Adrenal gland (tissue), 12 donors: ENCODE data around the gene RICTOR. TPM values are rescaled to one million over a fixed set of nuclear protein-coding genes. Genes with fewer than 3 reads are reported as not detected.

ENCODE experiments used
- DNase-seq, 7 donors: peaks; one replicate each; pipeline ENCODE4 v3.0.0-alpha.2; 2019 to 2020
- H3K27ac ChIP-seq, 5 donors: fragments of 200-600 bp; sonication (generic) in 4 of 5; 1 replicate in 3 of 5; 2 replicates in 2 of 5; pipeline versions ENCODE4 v1.5.1 to v1.8.0; 2016 to 2020; ENCODE audit warnings: mild to moderate bottlenecking in 1 of 5
- H3K27me3 ChIP-seq: fragments of 200-600 bp; 2 replicates; pipeline ENCODE4 v1.8.0; 2021
- H3K36me3 ChIP-seq, 2 donors: fragments of 200-600 bp; replicated peaks in 1 of 2; 1 replicate in 1 of 2; 2 replicates in 1 of 2; pipeline versions ENCODE4 v1.5.1 to v1.8.0; 2018 to 2022
- H3K4me1 ChIP-seq, 2 donors: fragments of 200-600 bp; replicated peaks in 1 of 2; 1 replicate in 1 of 2; 2 replicates in 1 of 2; pipeline versions ENCODE4 v1.5.1 to v1.8.0; 2018 to 2021
- H3K4me3 ChIP-seq, 4 donors: fragments of 200-600 bp; sonication (generic) in 3 of 4; one replicate each; pipeline ENCODE4 v1.5.1; 2016 to 2018
- H3K9me3 ChIP-seq, 3 donors: fragments of 200-600 bp; sonication (generic) in 1 of 3; replicated peaks in 1 of 3; 1 replicate in 2 of 3; 2 replicates in 1 of 3; pipeline versions ENCODE4 v1.5.1 to v1.8.0; 2016 to 2021
- POLR2A ChIP-seq, 2 donors: fragments of 450-650 bp; IDR thresholded peaks; one replicate each; pipeline ENCODE4 v1.6.1; 2017; ENCODE audit warnings: antibody characterized with exemption in 2 of 2, mild to moderate bottlenecking in 2 of 2, moderate library complexity in 1 of 2
- WGBS, 4 donors: extraction: QIAGEN DNeasy Blood & Tissue Kit in 2 of 4; methylation state at CpG; one replicate each; pipeline versions ENCODE4 v1.1.5 to v1.1.7; 2013 to 2017; 5-methylcytosine and 5-hydroxymethylcytosine counted together
- intact Hi-C, 2 donors: fragments of 100-400 bp; cut with DNase I; formaldehyde crosslinking; loops; one replicate each; pipeline versions ENCODE4 v1.14.1 to v1.15.0; 2022 to 2023
- polyA plus RNA-seq, 3 donors: library from polyadenylated mRNA; stranded (reverse); fragments of 200-250 nt in 2 of 3; fragments of 350-450 nt in 1 of 3; fragmentation: Illumina TruSeq in 1 of 3; extraction: RNeasy Lipid Tissue Mini Kit (QIAGEN cat#74804) in 1 of 3; gene quantifications; one replicate each; pipeline ENCODE4 v1.2.3, GENCODE V29; 2013 to 2014
- total RNA-seq, 9 donors: library from RNA; depleted of rRNA in 4 of 9; stranded (reverse); fragments of >200 nt in 4 of 9; fragments of 120-200 nt in 1 of 9; fragmentation: NEBNext Ultra II Directional in 1 of 9; extraction: Animal tissue kit (Norgen Biotek cat#: 25700) in 1 of 9; gene quantifications; one replicate each; pipeline versions ENCODE4 v1.1.0 to v1.2.4, GENCODE V29; 2013 to 2023
- TF ChIP-seq, protein P1 (sequence below), 6 experiments: fragments of 450-650 bp in 4 of 6; fragments of 200-600 bp in 2 of 6; sonication (generic) in 1 of 6; IDR thresholded peaks; 1 replicate in 5 of 6; 2 replicates in 1 of 6; pipeline versions ENCODE4 v1.5.1 to v1.8.0; 2016 to 2021; ENCODE audit warnings: antibody characterized with exemption in 6 of 6, mild to moderate bottlenecking in 2 of 6, moderate library complexity in 1 of 6
- donor health status: healthy with polysubstance abuse.
- donor health status: Bipolar disorder and iron deficiency.
- donor health status: DM: yes; HTN: yes; CAD: no.
- donor health status: DM: no; HTN: no; CAD: no.
- donor health status: DM: no; HTN: no; CAD: no.
- donor health status: DM: yes; HTN: yes; CAD: no.

The RICTOR gene
- total and polyA plus RNA-seq, 12 donors, result 4.7 to 44.7 (median 21.7) TPM

DNA sequence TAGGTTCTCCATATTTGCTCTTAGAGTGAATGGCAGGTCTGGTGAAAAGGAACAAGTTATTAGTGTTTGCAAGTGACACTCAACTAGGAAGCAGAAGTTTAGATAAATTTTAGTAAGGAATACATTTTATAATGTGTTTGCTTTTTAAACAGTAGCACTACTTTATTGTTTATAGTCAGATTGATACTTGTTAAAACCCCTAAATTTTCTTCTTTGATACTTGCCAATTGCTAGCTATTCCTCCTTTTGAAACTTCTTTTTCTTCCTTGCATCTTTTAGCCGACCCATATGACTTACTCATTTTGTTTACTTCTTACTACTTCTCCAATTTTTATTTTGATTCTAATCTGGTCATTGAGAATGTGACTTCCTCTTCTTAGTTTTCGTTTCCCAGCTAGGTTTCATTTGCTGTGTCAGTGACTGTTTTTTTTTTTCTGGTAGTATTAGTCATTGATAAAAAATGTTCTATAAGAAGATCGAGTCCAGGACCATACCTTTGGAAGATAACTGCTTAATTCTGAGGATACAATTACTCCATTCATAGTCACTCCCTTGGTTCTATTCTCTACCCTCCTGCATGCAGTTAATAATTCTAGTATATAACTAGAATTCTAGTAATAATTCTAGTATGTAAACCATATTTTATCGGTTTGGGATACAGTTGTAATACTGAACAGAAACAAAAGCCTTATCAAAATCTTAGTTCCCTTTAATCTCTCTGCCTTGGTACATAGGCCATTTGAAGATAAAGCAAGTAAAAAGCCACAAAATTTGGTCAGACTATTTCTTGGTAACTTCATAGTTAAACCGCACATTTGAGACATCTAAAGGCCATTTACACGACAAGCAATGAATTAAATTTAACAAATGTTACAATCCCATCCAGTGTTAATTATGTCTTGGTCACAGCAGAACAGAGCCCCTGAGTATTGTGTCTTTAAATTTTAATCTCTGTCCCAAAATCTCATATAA, 2.8 kb upstream of the RICTOR start:
- no peaks in the 10 kb centered on the region for H3K9me3 ChIP-seq
- no peaks in the 10 kb centered on the region for H3K36me3 ChIP-seq
- whole genome bisulfite sequencing, 4 donors, result 46 to 55% (median 53%) methylated on average over 6 of the region's 6 CpGs
- intact Hi-C loops, result no loop called here
- no peak for TF ChIP-seq POLR2A (IDR thresholded peaks at IDR 0.05)
- TF ChIP-seq, protein P1, sequence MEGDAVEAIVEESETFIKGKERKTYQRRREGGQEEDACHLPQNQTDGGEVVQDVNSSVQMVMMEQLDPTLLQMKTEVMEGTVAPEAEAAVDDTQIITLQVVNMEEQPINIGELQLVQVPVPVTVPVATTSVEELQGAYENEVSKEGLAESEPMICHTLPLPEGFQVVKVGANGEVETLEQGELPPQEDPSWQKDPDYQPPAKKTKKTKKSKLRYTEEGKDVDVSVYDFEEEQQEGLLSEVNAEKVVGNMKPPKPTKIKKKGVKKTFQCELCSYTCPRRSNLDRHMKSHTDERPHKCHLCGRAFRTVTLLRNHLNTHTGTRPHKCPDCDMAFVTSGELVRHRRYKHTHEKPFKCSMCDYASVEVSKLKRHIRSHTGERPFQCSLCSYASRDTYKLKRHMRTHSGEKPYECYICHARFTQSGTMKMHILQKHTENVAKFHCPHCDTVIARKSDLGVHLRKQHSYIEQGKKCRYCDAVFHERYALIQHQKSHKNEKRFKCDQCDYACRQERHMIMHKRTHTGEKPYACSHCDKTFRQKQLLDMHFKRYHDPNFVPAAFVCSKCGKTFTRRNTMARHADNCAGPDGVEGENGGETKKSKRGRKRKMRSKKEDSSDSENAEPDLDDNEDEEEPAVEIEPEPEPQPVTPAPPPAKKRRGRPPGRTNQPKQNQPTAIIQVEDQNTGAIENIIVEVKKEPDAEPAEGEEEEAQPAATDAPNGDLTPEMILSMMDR (IDR thresholded peaks at IDR 0.05), result no peak
- peaks cover 6 to 28% of the 10 kb centered on the region in 2 donors for H3K4me1 ChIP-seq
- no peak overlapping the region for H3K4me3 ChIP-seq
- DNase-seq, result no peak
- no peaks in the 10 kb centered on the region for H3K27me3 ChIP-seq
- peak overlapping the region in 1 of 5 donors; percentile 24 for H3K27ac ChIP-seq

DNA sequence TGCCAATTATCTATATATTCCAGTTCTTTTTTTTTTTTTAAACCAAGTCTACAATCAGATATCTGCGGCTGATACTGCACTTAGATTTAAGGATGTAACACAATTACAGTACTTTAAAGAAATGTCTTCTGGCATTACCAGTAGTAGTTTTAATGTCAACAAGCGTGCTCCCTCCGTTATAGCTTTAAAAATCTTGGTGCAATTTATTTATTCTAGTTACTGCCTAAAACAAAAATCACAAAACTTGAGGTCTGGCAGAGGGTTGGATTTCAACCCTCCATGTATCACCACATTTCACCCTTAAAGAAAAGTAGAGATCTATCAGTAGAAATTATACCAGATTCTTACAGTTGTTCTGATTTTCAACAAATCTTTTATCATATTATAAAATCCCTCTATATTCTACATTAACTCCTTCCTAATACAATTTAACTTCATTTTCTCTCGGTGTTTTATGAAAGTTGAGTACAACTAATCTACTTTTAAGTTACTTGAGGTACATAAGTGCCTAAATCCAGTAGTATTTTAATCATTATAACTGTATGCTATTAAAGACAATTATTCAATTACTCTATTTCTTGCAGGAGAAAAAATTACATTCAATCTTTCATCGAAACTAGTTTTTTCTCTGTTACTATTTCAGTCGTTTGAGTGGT, 2.0 kb upstream of the RICTOR start:
- no peaks in the 10 kb centered on the region for H3K9me3 ChIP-seq
- H3K4me1 ChIP-seq, result peaks cover 6 to 36% of the 10 kb centered on the region in 2 donors
- peak overlapping the region in 1 of 5 donors; percentile 24 for H3K27ac ChIP-seq
- DNase-seq, result no peak
- 84 to 88% (median 87%) methylated on average over 6 of the region's 6 CpGs for WGBS, 4 donors
- no peaks in the 10 kb centered on the region for H3K27me3 ChIP-seq
- intact Hi-C loops, result no loop called here
- no peaks in the 10 kb centered on the region for H3K36me3 ChIP-seq
- no peak overlapping the region for H3K4me3 ChIP-seq
- TF ChIP-seq, protein P1 (IDR thresholded peaks at IDR 0.05), result no peak
- TF ChIP-seq POLR2A (IDR thresholded peaks at IDR 0.05), result no peak

DNA sequence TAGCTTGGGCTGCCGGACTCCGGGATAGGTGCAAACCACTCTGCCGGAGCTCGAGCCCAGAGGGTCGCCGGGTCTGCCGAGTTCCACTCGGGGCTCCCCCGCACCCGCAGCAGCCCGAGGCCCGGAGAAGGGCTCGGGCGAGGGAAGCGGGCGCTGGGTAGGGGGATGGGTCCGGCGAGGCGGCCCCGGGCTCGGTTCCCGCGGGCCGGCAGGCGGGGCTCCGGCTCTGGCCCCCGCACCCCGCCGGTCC, 507 bp downstream of the RICTOR start:
- Histone ChIP-seq H3K27ac (peak overlapping the region; percentile 90 to 99 (median 97)), H3K36me3 (no peaks in the 10 kb centered on the region), H3K4me1 (peaks cover 6 to 37% of the 10 kb centered on the region in 2 donors), H3K4me3 (peak overlapping the region; percentile 89 to 99 (median 98)), H3K9me3 (no peaks in the 10 kb centered on the region), H3K27me3 (no peaks in the 10 kb centered on the region)
- peak in 1 of 7 donors; percentile 41 for DNase-seq
- TF ChIP-seq, protein P1 (IDR thresholded peaks at IDR 0.05), result no peak
- 0% methylated on average over 9 to 29 of the region's 29 CpGs; no CpG with 5 or more reads in 1 of the 4 donors for WGBS, 4 donors
- intact Hi-C loops, result no loop called here

DNA sequence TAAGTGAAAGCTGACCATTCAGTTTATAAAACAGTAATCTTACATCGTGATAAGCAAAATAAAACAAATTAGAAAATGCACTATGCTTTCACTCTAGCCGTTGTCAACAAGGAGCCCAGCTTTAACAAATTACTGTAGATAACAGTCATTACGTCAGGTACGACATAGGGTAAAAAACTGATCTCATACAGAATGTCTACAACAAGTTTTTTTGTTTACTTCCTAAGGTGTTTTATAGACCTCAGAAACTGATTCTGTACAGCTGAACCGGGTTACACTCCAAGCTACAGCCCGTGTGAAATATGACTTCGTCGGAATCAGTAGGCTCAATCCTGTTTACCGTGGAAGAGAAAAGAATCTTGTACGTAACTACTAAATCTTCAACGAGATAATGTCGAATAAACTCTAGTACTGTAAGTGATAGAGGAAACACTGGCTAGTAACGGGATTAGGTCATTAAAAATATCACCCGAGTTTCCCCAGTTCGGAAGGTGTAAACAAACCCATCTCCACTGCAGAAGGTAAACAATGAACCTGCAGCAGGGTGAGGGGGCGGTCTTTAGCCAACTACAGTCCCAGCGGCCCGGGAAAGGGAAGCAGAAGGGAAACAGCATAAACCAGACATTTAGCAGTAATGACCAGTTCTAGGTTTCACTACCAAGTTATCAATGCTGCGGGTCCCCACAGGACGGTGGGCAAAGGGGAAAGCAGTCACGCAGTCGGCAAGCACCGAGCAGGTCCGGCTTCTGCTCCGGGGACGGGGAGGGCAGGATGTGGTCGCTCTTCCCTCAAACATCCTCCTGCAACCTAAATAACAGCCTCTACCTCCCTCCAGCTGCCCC, 1.1 kb downstream of the RICTOR start:
- H3K4me3 ChIP-seq, result peak overlapping the region; percentile 89 to 99 (median 98)
- no peaks in the 10 kb centered on the region for H3K9me3 ChIP-seq
- DNase-seq, result peak; percentile 24 to 66 (median 48)
- no peaks in the 10 kb centered on the region for H3K27me3 ChIP-seq
- WGBS, 4 donors, result 2 to 4% (median 3%) methylated on average over 21 to 27 of the region's 27 CpGs
- H3K27ac ChIP-seq, result peak overlapping the region; percentile 8 to 99 (median 97)
- peak in 1 of 2 donors; percentile 52 for TF ChIP-seq POLR2A (IDR thresholded peaks at IDR 0.05)
- TF ChIP-seq, protein P1 (IDR thresholded peaks at IDR 0.05), result no peak
- H3K36me3 ChIP-seq, result no peaks in the 10 kb centered on the region
- intact Hi-C loops, result no loop called here
- peaks cover 6 to 37% of the 10 kb centered on the region in 2 donors for H3K4me1 ChIP-seq
